ENCODE data around the gene HSD17B12.

Gene HSD17B12

GRCh38 chr11:43689167-43689566 lies 8.6 kb downstream of the HSD17B12 start:
- DNase-seq, result no peak

GRCh38 chr11:43690929-43691725 lies 10.6 kb downstream of the HSD17B12 start:
- no peak for DNase-seq

- DNase-seq, result no peak
These were observed 11.3 kb downstream of the HSD17B12 start for GRCh38 chr11:43691806-43692205.

GRCh38 chr11:43693069-43693468 lies 12.5 kb downstream of the HSD17B12 start:
- no peak for DNase-seq

- no peak for DNase-seq
These were observed 13.2 kb downstream of the HSD17B12 start for GRCh38 chr11:43693731-43694130.

GRCh38 chr11:43694477-43694876 lies 13.9 kb downstream of the HSD17B12 start:
- DNase-seq, result no peak

GRCh38 chr11:43697679-43698078 lies 17.1 kb downstream of the HSD17B12 start:
- no peak for DNase-seq

- no peak for DNase-seq
These were observed 19.3 kb downstream of the HSD17B12 start for GRCh38 chr11:43699870-43700269.

GRCh38 chr11:43706631-43707030 lies 26.1 kb downstream of the HSD17B12 start:
- no peak for DNase-seq

- no peak for DNase-seq
These were observed 28.2 kb downstream of the HSD17B12 start for GRCh38 chr11:43708776-43709175.

- DNase-seq, result no peak
These were observed 29.2 kb downstream of the HSD17B12 start for GRCh38 chr11:43709689-43710088.

GRCh38 chr11:43712676-43713075 lies 32.1 kb downstream of the HSD17B12 start:
- DNase-seq, result no peak

GRCh38 chr11:43718373-43718772 lies 37.8 kb downstream of the HSD17B12 start:
- DNase-seq, result no peak

- no peak for DNase-seq
These were observed 43.1 kb downstream of the HSD17B12 start for GRCh38 chr11:43723617-43724016.

GRCh38 chr11:43732225-43732624 lies 51.7 kb downstream of the HSD17B12 start:
- no peak for DNase-seq

GRCh38 chr11:43734256-43734655 lies 53.7 kb downstream of the HSD17B12 start:
- no peak for DNase-seq

- DNase-seq, result no peak
These were observed 54.6 kb downstream of the HSD17B12 start for GRCh38 chr11:43735115-43735514.

- no peak for DNase-seq
These were observed 55.4 kb downstream of the HSD17B12 start for GRCh38 chr11:43735961-43736360.

- no peak for DNase-seq
These were observed 56.1 kb downstream of the HSD17B12 start for GRCh38 chr11:43736502-43737200.

- no peak for DNase-seq
These were observed 56.7 kb downstream of the HSD17B12 start for GRCh38 chr11:43737201-43737590.

- no peak for DNase-seq
These were observed 58.3 kb downstream of the HSD17B12 start for GRCh38 chr11:43738600-43739409.

GRCh38 chr11:43746670-43747069 lies 66.1 kb downstream of the HSD17B12 start:
- DNase-seq, result no peak

GRCh38 chr11:43747130-43747802 lies 66.7 kb downstream of the HSD17B12 start:
- DNase-seq, result no peak
